NCI-H2029 (cell line): ENCODE data around the gene PVR.
A peak's percentile ranks its signal among the peaks of the same experiment; 100 is the strongest.
"Not testable (repeated sequence)": the region's sequence is repeated elsewhere in the genome, so short reads cannot be mapped to it uniquely, and the experiment has no call there.

Experiments
- DNase-seq: peaks from one replicate; lab custom pipeline; 2025; lab: John Stamatoyannopoulos, UW

The PVR gene

DNA sequence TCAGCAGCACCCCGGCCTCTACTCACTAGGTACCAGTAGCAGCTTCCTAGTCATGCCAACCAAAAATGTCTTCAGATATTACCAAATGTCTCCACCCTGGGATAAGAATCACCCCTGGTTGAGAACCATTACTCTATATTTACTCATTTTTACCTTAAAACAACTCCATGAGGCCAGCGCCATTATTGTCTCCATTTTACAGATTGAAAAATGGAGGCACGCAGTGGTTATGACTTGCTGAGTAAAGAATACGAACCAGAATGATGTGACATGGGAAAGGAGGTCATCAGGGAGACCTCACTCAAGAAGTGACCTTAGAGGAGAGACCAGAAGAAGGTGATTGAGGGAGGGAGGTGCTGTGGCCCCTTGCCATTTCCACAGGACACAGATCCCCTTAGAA is 29.8 kb downstream of the PVR start:
- no peak for DNase-seq

DNA sequence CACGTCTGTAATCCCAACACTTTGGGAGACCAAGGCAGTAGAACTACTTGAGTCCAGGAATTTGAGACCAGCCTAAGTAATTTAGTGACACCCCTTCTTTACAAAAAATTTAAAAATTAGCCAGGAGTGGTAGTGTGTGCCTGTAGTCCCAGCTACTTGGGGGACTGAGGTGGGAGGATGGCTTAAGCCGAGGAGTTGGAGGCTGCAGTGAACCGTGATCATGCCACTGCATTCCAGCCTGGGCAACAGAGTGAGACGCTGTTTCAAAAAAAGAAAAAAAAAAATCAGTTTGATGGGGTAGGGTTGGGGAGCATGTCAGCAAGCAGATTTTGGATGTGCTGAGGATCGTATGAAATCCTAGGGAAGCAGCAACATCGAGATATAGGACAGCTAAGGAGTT is 31.8 kb downstream of the PVR start:
- no peak for DNase-seq

DNA sequence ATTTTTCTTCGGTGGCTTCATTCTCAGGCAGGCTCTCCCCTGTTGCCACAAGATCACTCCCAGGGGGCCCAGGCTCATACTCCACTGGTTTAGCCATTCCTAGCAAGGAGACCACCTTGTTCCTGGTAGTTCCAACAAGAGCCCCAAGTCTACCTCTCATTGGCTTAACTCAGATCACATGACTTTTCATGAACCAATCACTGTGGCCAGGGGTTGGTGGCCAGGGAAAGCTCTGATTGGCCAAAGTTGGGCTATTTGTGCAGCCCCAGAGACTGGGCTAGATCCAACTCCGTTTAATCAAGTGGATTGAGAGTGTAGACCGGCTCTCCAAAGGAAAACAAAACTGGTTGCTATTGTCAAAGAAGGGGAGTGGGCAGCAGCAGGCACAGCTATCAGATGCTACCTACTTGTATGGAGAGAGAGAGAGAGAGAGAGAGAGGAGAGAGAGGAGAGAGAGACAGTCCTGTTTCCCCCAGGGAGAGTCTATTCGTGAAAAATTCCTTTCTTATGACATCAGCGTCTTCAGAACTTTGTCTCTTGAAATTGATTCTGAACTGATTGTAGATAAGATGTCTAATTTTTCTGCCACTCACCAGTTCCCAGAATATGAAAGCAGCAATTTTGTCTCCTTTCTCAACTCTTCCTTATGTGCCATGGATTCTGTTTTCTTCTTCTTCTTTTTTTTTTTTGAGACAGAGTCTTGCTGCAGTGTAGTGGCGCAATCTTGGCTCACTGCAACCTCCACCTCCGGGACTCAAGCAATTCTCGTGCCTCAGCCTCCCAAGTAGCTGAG is 33.5 kb downstream of the PVR start:
- peak; percentile 6 for DNase-seq

DNA sequence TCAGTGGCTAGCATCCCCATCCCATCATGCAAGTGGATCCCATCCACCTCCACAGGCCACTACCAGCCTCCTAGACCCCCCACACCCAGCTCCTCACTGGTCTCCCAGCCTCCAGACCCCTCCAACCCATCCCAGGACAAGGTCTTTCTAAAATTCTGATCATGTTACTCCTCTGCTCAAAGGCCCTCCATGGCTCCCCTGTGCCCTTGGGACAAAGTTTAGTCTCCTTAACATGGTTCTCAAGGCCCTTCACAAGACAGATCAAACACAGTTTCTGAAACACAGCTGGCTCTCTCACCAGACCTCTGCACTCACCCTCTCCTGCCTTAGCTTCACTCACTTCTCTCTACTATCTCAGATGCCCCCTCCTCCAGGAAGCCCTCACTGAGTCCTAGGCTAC is 36.8 kb downstream of the PVR start:
- no peak for DNase-seq

DNA sequence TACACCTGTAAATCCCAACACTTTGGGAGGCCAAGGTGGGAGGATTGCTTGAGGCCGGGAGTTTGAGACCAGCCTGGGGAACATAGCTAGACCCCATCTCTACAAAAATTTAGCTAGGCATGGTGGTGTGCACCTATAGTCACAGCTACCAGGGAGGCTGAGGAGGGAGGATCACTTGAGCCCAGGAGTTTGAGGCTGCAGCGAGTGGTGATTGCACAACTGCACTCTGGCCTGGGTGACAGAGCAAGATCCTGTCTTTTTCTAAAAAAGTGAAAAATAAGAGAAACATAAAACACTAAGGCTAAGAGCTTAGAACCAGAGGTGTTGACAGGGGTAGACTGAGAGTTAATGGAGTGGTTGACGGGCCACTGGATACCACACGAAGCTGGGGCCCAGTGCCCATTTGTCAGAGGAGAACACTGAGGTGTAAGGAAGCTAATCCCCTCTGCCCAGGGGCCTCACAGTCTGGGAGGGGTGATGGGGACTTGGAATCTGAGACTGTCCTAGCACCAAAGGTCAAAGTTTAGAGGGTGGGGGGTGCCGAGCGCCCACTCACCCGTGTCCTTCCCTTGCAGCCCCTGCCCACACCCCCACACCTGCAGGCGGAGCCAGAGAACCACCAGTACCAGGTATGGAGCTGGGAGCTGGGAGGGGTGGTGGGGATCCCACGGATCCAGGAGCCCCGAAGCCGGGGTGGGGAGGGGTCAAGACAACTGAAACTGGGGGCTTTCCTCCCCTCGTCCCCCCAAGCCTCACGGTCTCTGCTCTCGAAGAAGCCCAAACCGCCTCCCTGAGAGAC is 38.5 kb downstream of the PVR start:
- no peak for DNase-seq

DNA sequence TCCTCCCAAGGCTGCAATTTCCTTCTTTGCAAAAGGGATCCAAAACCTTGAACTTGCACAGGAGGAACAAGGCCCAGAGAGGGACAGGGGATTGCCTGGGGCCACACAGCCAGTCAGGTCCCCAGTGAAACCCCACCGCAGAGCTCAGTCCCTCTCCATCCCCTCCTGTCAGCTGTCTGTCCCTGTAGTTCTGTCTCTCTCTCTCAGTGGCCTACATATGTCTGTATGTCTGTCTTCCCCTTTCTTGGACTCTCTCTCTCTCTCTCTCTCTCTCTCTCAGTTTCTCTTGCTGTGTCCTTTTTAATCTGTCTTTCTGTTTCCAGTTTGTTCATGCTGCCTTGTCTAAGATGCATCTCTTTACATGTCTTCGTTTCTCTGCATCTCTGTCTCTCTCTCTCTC is 39.1 kb downstream of the PVR start:
- no peak for DNase-seq

DNA sequence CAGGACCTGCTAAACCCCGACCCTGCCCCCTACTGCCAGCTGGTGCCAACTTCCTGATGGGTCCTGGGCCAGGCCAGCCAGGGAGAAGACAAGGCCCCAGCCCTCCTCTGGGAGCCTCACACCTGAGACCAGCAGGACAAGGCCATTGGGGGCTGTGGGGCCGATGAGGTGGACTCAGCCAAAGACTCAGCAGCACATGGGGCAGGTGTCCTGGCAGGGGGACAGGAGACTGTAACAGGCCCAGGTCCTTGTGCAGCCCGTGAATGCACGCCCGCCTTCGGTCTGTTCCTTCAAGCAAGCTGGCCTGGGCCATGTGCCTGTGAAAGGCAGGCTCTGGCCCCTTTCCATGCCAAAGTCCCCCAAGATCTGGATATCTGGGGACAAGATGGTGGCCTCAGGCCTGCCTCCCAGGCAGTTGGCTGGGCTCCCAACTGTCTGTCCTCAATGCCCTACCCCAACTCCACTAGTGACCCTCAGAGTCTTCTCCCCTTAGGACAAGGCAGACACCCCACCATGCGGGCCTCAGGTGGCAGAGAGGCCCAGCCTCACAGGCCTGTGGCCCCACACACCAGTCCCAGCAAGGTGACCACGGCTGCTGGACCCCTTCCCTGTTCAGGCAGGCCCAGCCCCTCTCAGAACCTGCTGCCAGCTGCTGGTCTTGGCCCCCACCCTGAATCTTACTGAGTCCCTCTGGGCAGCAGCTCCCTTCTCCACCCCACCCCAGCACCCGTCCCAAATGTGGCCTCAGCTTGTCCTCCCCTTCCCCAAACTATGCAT is 39.9 kb downstream of the PVR start:
- DNase-seq: no peak

DNA sequence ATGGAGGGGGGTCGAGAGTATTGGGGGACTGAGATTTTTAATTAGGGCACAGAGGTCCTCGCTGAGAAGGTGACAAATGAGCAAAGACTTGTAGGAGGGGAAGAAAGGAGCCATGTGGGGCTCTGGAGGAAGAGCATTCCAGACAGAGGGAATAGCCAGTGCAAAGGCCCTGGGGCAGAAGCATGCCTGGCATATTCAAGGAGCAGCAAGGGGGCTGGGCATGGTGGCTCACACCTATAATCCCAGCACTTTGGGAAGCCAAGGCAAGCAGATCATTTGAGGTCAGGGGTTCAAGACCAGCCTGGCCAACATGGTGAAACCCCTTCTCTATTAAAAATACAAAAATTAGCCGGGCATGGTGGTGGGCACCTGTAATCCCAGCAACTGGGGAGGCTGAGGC is 40.7 kb downstream of the PVR start:
- DNase-seq: not testable (repeated sequence)

DNA sequence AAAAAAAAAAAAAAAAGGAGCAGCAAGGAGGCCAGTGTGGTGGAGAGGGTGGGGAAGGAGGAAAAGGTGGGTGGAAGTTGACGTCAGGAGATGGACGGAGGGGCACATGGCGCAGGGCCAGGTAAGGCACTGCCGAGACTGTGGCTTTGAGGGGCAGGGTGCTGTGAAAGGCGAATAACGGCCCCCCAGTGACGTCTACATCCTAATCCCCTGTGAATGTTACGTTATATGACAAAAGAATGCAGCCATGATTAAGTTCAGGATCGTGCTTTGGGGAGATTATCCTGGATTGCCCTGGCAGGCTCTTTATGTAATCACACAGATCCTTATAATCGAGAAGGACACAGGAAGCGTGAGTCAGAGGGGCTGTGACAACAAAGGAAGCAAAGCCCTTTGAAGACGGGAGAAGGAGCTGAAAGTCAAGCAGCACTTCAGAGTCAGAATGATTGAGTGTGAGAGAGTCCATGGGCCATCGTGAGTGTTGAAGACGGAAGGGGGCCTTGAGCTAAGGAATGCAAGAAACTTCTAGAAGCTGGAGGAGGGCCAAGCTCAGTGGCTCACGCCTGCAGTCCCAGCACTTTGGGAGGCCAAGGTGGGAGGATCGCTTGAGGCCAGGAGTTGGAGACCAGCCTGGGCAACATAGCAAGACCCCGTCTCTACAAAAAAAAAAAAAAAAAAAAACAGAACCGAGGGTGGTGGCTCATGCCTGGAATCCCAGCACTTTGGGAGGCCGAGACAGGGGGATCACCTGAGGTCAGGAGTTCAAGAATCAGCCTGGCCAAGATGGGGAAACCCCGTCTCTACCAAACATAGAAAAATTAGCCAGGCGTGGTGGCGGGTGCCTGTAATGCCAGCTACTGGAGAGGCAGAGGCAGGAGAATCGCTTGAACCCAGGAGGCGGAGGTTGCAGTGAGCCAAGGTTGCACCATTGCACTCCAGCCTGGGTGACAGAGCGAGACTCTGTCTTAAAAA is 41.5 kb downstream of the PVR start:
- no peak for DNase-seq

DNA sequence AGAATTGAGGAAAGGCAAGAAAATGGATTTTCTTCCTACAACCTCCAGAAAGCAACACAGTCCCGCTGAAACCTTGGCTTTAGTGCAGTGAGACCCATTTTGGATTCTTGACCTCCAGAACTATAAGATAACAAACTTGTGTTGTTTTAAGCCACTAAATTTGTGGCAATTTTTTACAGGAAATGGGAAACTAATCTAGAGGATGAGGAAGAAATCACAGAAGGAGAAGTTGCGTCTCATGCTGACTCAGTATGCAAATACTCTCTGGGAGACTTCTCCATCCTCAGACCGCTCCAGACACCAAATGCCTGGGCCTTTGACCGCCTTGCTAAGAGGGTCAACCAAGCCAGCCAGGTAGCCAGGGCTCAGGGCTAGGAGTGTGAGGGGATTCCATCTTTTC is 42.2 kb downstream of the PVR start:
- DNase-seq: no peak

DNA sequence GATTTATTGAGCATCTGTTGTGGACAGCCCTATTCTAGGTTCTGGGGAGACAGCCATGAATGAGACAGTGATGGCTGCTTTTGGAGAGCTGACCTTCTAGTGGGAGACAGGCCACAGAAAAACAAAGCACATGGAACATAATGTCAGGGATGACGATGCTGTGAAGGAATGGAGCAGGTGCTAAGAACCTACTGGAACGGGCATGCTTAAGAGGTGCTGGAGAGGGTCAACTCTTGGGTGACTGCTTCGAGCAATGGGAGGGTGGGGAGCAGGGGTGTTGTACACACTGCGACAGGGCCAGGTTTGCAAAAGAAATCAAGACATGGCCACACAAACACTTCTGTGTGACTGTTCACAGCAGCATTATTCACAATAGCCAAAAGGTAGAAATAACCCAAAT is 43.2 kb downstream of the PVR start:
- DNase-seq: no peak

DNA sequence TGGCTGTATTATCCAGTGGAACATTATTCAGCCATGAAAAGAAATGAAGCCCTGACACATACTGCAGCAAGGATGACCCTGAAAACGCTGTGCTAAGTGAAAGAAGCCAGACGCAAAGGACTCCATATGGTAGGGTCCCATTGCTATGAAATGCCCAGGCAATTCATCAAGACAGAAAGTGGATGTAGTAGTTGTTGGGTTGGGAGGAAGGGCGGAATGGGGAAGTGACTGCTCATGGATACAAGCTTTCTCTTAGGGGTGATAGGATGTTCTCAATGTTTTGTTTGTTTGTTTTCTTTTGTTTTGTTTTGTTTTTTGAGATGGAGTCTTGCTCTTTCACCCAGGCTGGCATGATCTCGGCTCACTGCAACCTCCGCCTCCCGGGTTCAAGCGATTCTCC is 44.2 kb downstream of the PVR start:
- no peak for DNase-seq

DNA sequence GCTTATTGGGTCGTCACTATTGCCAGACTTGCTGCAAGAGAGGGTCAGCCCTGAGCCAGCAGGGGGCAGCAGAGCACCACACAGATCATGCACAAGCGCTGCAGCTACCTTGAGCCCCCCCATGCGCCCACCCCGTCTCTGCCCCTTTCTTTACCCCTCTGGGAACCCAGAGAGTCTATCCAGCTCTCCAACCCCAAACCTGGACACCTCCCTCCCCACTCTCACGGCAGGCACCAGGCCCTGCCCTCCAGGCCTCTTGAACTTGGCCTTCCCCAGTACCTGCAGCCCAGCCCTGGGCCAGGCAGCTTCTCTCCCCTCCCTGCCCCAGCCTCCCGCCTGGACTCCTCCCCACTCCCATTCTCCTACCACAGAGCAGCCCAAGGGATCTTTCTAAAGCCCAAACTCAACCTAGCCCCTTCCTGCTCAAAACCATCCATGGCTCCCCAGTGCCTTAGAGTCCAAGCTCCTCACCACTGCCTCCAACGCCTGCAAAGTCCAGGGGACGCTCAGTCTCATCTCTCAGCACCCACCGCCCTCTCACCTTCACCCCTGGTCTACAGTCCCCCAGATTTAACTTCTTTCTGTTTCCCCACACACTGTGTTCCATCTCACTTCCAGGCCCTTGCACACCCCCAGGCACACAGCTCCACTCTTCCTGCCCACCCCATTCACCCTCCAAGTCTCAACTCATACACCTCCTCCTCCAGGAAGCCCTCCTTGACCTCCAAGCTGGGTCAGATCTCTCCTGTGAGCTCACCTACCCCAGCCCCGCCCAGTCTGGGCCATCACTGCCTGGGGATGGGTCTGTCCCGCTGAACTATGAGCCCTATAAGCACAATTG is 45.8 kb downstream of the PVR start:
- peak; percentile 46 for DNase-seq

DNA sequence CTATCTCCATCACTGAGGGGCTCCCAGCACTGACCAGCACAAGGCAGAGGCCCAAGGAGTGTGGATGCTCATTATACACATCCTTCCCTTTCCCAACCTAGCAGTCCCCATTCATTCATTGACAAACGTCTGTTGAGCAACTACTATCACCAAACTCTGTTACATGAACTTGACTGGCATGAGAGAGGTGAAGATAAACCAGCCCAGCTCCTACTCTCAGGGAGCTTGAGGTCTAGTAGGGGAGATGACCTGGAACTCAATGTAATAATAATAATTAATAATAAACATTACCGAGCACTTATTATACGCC is 46.4 kb downstream of the PVR start:
- DNase-seq: no peak

DNA sequence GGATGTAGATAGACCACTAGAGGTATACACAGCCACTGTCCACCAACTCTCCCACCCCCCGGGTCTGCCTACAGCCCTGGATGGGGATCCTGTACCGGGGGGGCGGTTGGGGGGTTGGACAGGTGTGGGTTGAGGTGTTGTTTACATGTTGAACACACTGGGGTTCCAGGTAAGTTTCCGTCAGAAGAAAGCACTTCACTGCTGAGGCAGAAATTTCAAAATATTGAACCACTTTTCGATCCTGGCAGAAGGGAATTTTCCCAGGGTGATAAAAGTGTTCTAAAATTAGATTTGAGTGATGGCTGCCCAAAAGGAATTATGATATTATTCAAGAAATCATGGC is 48.6 kb downstream of the PVR start:
- DNase-seq: no peak

DNA sequence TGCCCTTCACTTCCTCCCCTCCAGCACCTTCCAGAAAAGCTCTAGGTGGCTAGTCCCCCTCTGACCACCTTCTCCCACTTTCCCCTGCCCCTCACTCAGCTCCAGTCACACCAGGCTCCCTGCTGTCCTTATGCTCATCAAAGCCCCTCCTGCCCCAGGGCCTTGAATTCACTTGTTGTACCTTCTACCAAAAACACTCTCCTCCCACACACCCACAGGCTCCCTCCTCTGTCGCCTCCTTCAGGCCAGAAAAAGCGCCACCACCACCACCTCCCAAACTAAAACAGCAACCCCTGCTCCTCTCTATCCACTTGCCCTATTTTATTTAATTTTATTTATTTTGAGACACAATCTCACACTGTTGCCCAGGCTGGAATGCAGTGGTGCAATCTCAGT is 50.5 kb downstream of the PVR start:
- no peak for DNase-seq

DNA sequence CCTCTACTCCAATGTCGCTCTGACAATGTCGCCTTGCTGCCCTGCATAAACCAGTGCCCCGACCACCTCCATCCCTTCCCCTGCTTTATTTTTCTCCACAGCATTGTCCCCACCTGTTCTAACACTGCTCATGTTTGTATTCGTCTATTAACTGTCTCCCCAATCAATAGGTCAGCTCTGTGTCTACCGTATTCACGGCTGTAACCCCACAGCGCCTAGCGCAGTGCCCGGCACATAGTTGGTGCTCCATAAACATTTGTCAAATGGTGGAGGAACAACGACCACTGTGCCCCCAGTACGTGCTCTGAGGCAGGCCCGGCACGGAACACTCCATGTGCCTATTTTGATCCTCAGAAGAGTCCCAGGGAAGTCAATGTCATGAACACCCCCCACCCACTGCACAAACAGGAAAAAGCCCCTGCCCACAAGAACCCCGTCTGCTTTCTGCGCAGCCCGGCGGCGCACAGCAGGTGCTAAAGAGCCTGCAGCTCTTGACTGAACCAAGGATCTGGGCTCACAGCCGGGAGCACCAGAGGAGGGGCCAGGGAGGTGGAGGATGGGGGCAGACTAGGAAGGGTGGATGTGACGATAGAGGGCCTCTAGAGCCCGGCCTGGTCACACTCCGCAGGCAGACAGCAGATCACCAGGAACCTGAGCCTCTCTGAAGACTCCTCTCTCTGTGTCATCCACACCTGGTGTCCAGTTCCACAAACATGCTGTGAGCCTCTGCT is 53.4 kb downstream of the PVR start:
- DNase-seq: peak; percentile 97

DNA sequence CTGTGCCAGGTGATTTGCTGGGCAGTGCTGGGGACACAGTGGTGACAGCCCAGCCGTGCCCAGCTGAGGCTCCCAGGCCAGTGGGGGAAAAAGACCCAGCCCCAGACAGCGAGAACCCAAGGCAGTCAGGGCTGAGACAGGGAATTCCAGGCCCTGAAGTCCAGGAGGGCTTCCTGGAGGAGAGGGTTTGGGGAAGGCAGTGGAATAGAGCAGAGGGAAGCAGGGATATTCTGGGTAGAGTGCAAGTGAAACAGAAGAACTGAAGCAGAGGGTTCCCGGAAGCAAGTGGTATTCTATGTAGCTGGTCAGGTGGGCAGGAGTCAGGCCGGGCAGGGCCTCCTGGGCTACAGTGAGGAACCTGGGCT is 53.9 kb downstream of the PVR start:
- no peak for DNase-seq

DNA sequence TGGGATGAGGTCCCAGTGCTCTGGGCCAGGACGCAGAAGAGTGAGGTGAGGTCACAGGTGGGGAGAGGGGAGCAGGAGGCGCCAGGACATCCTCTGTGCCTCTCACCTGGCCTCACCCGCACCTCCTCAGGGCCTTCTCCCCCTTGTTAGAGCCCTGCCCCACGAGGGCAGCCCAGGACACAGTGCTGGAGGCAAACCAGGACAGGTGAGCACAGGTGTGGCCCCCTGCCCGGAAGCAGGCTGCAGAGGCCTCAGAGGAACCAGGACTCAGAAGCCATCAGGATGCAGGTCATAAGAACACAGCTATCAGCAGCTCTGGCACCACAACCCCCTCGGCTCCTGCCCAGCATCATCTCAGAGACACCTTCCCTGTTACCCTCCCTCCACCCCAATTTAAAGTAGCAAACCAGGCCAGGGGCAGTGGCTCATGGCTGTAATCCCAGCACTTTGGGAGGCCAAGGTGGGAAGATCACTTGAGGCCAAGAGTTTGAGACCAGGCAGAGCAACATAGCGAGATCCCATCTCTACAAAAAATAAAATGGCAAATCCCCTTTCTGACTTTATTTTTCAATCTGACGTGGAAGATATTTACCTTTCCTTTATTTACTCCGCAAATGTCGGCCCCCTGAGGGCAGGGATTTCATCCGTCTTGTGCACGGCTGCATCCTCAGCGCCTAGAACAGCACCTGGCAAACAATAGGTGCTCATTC is 54.9 kb downstream of the PVR start, which contains the start of gene CEACAM16:
TSS of gene CEACAM16 (plus strand) at position 660 of the 710 bp plus-strand sequence. CDS start 2,306 bp downstream, outside the sequence.
- peak; percentile 6 for DNase-seq

DNA sequence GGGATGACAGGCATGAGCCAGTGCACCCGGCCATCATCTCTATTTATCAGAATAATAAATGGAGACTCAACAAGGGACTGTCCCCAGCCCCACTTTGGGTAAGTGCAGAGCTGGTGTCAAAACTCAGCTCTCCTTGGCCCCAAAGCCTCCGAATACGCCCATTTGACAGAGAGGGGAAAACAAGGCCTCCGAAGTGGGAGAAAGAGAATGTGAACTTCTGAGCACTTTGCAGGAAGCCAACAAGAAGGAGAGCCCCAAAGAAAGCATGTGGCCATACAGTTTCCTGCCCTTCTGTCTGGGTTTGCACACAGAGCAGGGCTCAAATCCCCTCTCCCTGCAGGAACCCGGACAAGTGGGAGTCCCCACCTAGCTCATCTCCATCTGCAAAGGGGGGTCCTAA is 56.8 kb downstream of the PVR start:
- DNase-seq: no peak
